Thyroid gland (tissue), 4 donors: ENCODE data around the gene ELMO1. TPM values are rescaled to one million over a fixed set of nuclear protein-coding genes. Genes with fewer than 3 reads are reported as not detected.

Source experiments
- DNase-seq, 2 donors: peaks; one replicate each; pipeline ENCODE4 v3.0.0-alpha.2; 2019
- H3K27ac ChIP-seq, 3 donors: fragments of 200-600 bp; sonication (generic); 1 replicate in 2 of 3; 2 replicates in 1 of 3; pipeline ENCODE4 v1.5.1; 2016 to 2019; ENCODE audit warnings: mild to moderate bottlenecking in 1 of 3, moderate library complexity in 1 of 3
- H3K27me3 ChIP-seq: fragments of 200-600 bp; sonication (generic); one replicate; pipeline ENCODE4 v1.5.1; 2019
- H3K36me3 ChIP-seq, 2 donors: fragments of 200-600 bp; sonication (generic); one replicate each; pipeline ENCODE4 v1.5.1; 2016 to 2019
- H3K4me1 ChIP-seq, 2 donors: fragments of 200-600 bp; sonication (generic); one replicate each; pipeline ENCODE4 v1.5.1; 2017 to 2019
- H3K4me3 ChIP-seq, 3 donors: fragments of 200-600 bp; sonication (generic); replicated peaks in 1 of 3; 1 replicate in 2 of 3; 2 replicates in 1 of 3; pipeline ENCODE4 v1.5.1; 2016; ENCODE audit warnings: mild to moderate bottlenecking in 1 of 3
- H3K9me3 ChIP-seq: fragments of 200-600 bp; sonication (generic); one replicate; pipeline ENCODE4 v1.5.1; 2017
- CTCF ChIP-seq, 6 experiments: fragments of 200-600 bp in 3 of 6; fragments of 450-650 bp in 3 of 6; sonication (generic) in 3 of 6; IDR thresholded peaks; one replicate each; pipeline ENCODE4 v1.5.1; 2016 to 2019; ENCODE audit warnings: antibody characterized with exemption in 6 of 6, mild to moderate bottlenecking in 2 of 6, inconsistent platforms in 1 of 6, moderate library complexity in 1 of 6
- POLR2A ChIP-seq, 2 donors: fragments of 450-650 bp; IDR thresholded peaks; one replicate each; pipeline ENCODE4 v1.6.1; 2017; ENCODE audit warnings: antibody characterized with exemption in 2 of 2, mild to moderate bottlenecking in 2 of 2, moderate library complexity in 1 of 2
- WGBS, 2 donors: methylation state at CpG; one replicate each; pipeline ENCODE4 v1.1.5; 2017; 5-methylcytosine and 5-hydroxymethylcytosine counted together
- intact Hi-C: fragments of 100-400 bp; cut with DNase I; formaldehyde crosslinking; loops from one replicate; pipeline ENCODE4 v1.15.1; 2023
- total RNA-seq, 4 donors: library from RNA; depleted of rRNA; stranded (reverse); fragments of >200 nt; gene quantifications; one replicate each; pipeline ENCODE4 v1.2.3, GENCODE V29; 2016

The ELMO1 gene
- total RNA-seq, 4 donors from 2014 or later, result 168 to 423 (median 312) TPM

GRCh38 chr7:36929791-36930190 is 518.9 kb downstream of the ELMO1 start:
- Histone ChIP-seq H3K27ac (no peak overlapping the region), H3K4me1 (peaks cover 8 to 30% of the 10 kb centered on the region in 2 donors), H3K36me3 (no peaks in the 10 kb centered on the region), H3K9me3 (no peaks in the 10 kb centered on the region), H3K27me3 (no peaks in the 10 kb centered on the region), H3K4me3 (no peak overlapping the region)
- 89 to 92% methylated on average over 4 of the region's 4 CpGs for WGBS, 2 donors
- DNase-seq, result no peak
- TF ChIP-seq POLR2A (IDR thresholded peaks at IDR 0.05), result no peak
- TF ChIP-seq CTCF (IDR thresholded peaks at IDR 0.05), result no peak
- intact Hi-C loops, result no loop called here

- no peaks in the 10 kb centered on the region for H3K9me3 ChIP-seq
- H3K4me1 ChIP-seq, result peaks cover 18 to 40% of the 10 kb centered on the region in 2 donors
- no peaks in the 10 kb centered on the region for H3K27me3 ChIP-seq
- WGBS, 2 donors, result 100% methylated on average over 2 of the region's 2 CpGs
- no peak overlapping the region for H3K27ac ChIP-seq
- DNase-seq, result no peak
- H3K36me3 ChIP-seq, result no peaks in the 10 kb centered on the region
- intact Hi-C loops, result no loop called here
- no peak for TF ChIP-seq CTCF (IDR thresholded peaks at IDR 0.05)
- TF ChIP-seq POLR2A (IDR thresholded peaks at IDR 0.05), result no peak
- H3K4me3 ChIP-seq, result no peak overlapping the region
Observed at GRCh38 chr7:36928718-36929117, 519.9 kb downstream of the ELMO1 start.

- H3K36me3 ChIP-seq, result no peaks in the 10 kb centered on the region
Observed at GRCh38 chr7:36928311-36928710, 520.4 kb downstream of the ELMO1 start.

GRCh38 chr7:36925691-36926090 is 523.0 kb downstream of the ELMO1 start:
- no peaks in the 10 kb centered on the region for H3K9me3 ChIP-seq
- no peak for DNase-seq
- WGBS, 2 donors, result 90 to 93% methylated on average over 3 of the region's 3 CpGs
- H3K27ac ChIP-seq, result no peak overlapping the region
- H3K4me3 ChIP-seq, result no peak overlapping the region
- H3K4me1 ChIP-seq, result peaks cover 15 to 37% of the 10 kb centered on the region in 2 donors
- H3K27me3 ChIP-seq, result no peaks in the 10 kb centered on the region
- H3K36me3 ChIP-seq, result no peaks in the 10 kb centered on the region
- no peak for TF ChIP-seq POLR2A (IDR thresholded peaks at IDR 0.05)
- TF ChIP-seq CTCF (IDR thresholded peaks at IDR 0.05), result no peak
- intact Hi-C loops, result no loop called here

More at GRCh38 chr7:36928311-36928710, 520.4 kb downstream of the ELMO1 start:
- DNase-seq, result no peak
- 86 to 91% methylated on average over 5 of the region's 5 CpGs for WGBS, 2 donors
- H3K27ac ChIP-seq, result no peak overlapping the region
- H3K4me1 ChIP-seq, result peaks cover 20 to 40% of the 10 kb centered on the region in 2 donors
- no peak overlapping the region for H3K4me3 ChIP-seq
- no peaks in the 10 kb centered on the region for H3K9me3 ChIP-seq
- intact Hi-C loops, result no loop called here
- no peak for TF ChIP-seq POLR2A (IDR thresholded peaks at IDR 0.05)
- no peak for TF ChIP-seq CTCF (IDR thresholded peaks at IDR 0.05)
- H3K27me3 ChIP-seq, result no peaks in the 10 kb centered on the region

- Histone ChIP-seq H3K36me3 (no peaks in the 10 kb centered on the region), H3K4me3 (no peak overlapping the region), H3K9me3 (no peaks in the 10 kb centered on the region), H3K27ac (no peak overlapping the region), H3K27me3 (no peaks in the 10 kb centered on the region), H3K4me1 (peaks cover 15 to 33% of the 10 kb centered on the region in 2 donors)
- TF ChIP-seq POLR2A (IDR thresholded peaks at IDR 0.05), result no peak
- DNase-seq, result no peak
- 91 to 93% methylated on average over 5 of the region's 5 CpGs for WGBS, 2 donors
- intact Hi-C loops, result no loop called here
Observed at GRCh38 chr7:36925207-36925606, 523.5 kb downstream of the ELMO1 start.
